WTC11 (cell line): Measurements from ENCODE around the gene PTER. TPM values are rescaled to one million over a fixed set of nuclear protein-coding genes. Genes with fewer than 3 reads are reported as not detected.

ENCODE experiments used
- ATAC-seq: fragments of 200-7000 bp; cut with Tn5 transposase; 2 replicates; pipeline ENCODE4 v1.10.0; 2021; ENCODE audit warnings: mild to moderate bottlenecking, moderate library complexity
- CTCF ChIA-PET: fragments of 300-600 bp; sonication (Branson Sonifier 250); formaldehyde crosslinking; loops from one replicate; lab custom pipeline; 2021; ENCODE audit warnings: antibody characterized with exemption; lab: Charles Lee
- POLR2A ChIA-PET: fragments of 350-600 bp; sonication (Branson Sonifier 250); formaldehyde crosslinking; loops from one replicate; lab custom pipeline; 2021; ENCODE audit warnings: antibody characterized with exemption; lab: Charles Lee
- DNase-seq: peaks from one replicate; pipeline ENCODE4 v3.0.0; 2021; ENCODE audit warnings: low spot score
- H3K27ac Mint-ChIP-seq: 2 replicates; pipeline ENCODE4 v1.8.0; 2021; ENCODE audit warnings: mixed read lengths
- H3K27me3 Mint-ChIP-seq: 2 replicates; pipeline ENCODE4 v1.8.0; 2021; ENCODE audit warnings: low read depth, mild to moderate bottlenecking, moderate library complexity, mixed read lengths
- H3K36me3 Mint-ChIP-seq: 2 replicates; pipeline ENCODE4 v1.8.0; 2021; ENCODE audit warnings: mixed read lengths
- H3K4me1 Mint-ChIP-seq: 2 replicates; pipeline ENCODE4 v1.8.0; 2022; ENCODE audit warnings: mixed read lengths
- H3K4me3 Mint-ChIP-seq: 2 replicates; pipeline ENCODE4 v1.8.0; 2021; ENCODE audit warnings: mild to moderate bottlenecking, moderate library complexity, mixed read lengths
- H3K9me3 Mint-ChIP-seq: 2 replicates; pipeline ENCODE4 v1.8.0; 2021; ENCODE audit warnings: mixed read lengths
- ARID4B ChIP-seq: sonication (generic); formaldehyde crosslinking; IDR thresholded peaks from 2 replicates; pipeline ENCODE4 v1.8.0; 2023; ENCODE audit warnings: missing genetic modification reagents, mild to moderate bottlenecking, borderline replicate concordance
- ESRRA ChIP-seq: sonication (generic); formaldehyde crosslinking; IDR thresholded peaks from 2 replicates; pipeline ENCODE4 v1.8.1; 2022; ENCODE audit warnings: mild to moderate bottlenecking, missing genetic modification reagents, borderline replicate concordance
- FOXJ3 ChIP-seq: sonication (generic); formaldehyde crosslinking; IDR thresholded peaks from 2 replicates; pipeline ENCODE4 v1.9.0; 2021; ENCODE audit warnings: missing genetic modification reagents, mild to moderate bottlenecking, borderline replicate concordance
- GABPB1 ChIP-seq: sonication (generic); formaldehyde crosslinking; IDR thresholded peaks from 2 replicates; pipeline ENCODE4 v1.8.1; 2023; ENCODE audit warnings: mild to moderate bottlenecking, missing genetic modification reagents
- KAT7 ChIP-seq: sonication (generic); formaldehyde crosslinking; IDR thresholded peaks from 2 replicates; pipeline ENCODE4 v1.8.1; 2023; ENCODE audit warnings: missing genetic modification reagents, mild to moderate bottlenecking, borderline replicate concordance
- NFATC4 ChIP-seq: fragments of 250-450 bp; sonication (Bioruptor Pico); IDR thresholded peaks from 2 replicates; pipeline ENCODE4 v1.9.0; 2021; ENCODE audit warnings: mild to moderate bottlenecking
- PREB ChIP-seq: sonication (generic); formaldehyde crosslinking; IDR thresholded peaks from 2 replicates; pipeline ENCODE4 v1.8.1; 2022; ENCODE audit warnings: mild to moderate bottlenecking, missing genetic modification reagents, moderate library complexity, borderline replicate concordance
- PRRX2 ChIP-seq: fragments of 250-450 bp; sonication (Bioruptor Pico); IDR thresholded peaks from 2 replicates; pipeline ENCODE4 v1.8.0; 2021; ENCODE audit warnings: mild to moderate bottlenecking
- RELA ChIP-seq: sonication (generic); formaldehyde crosslinking; IDR thresholded peaks from 2 replicates; pipeline ENCODE4 v1.8.1; 2022; ENCODE audit warnings: missing genetic modification reagents, mild to moderate bottlenecking, borderline replicate concordance
- TEAD1 ChIP-seq: sonication (generic); formaldehyde crosslinking; IDR thresholded peaks from 2 replicates; pipeline ENCODE4 v1.8.0; 2022; ENCODE audit warnings: mild to moderate bottlenecking, missing genetic modification reagents
- ZBTB21 ChIP-seq: sonication (generic); formaldehyde crosslinking; IDR thresholded peaks from 2 replicates; pipeline ENCODE4 v1.8.1; 2023; ENCODE audit warnings: mild to moderate bottlenecking, missing genetic modification reagents, borderline replicate concordance
- ZNF232 ChIP-seq: sonication (generic); formaldehyde crosslinking; IDR thresholded peaks from 2 replicates; pipeline ENCODE4 v1.8.0; 2022; ENCODE audit warnings: mild to moderate bottlenecking, missing genetic modification reagents
- ZNF263 ChIP-seq: sonication (generic); formaldehyde crosslinking; IDR thresholded peaks from 2 replicates; pipeline ENCODE4 v1.8.1; 2022; ENCODE audit warnings: low read depth, mild to moderate bottlenecking, moderate library complexity, missing genetic modification reagents
- ZNF425 ChIP-seq: fragments of 250-450 bp; sonication (Bioruptor Pico); conservative IDR thresholded peaks from 2 replicates; pipeline ENCODE4 v1.9.0; 2021; ENCODE audit warnings: mild to moderate bottlenecking
- ZNF532 ChIP-seq: fragments of 250-450 bp; sonication (Bioruptor Pico); IDR thresholded peaks from 2 replicates; pipeline ENCODE4 v1.9.0; 2021; ENCODE audit warnings: mild to moderate bottlenecking, borderline replicate concordance
- total RNA-seq: library from RNA; stranded (reverse); gene quantifications from 3 replicates; pipeline ENCODE4 v1.2.3, GENCODE V29; 2021
- TF ChIP-seq, protein P1 (sequence below): sonication (generic); formaldehyde crosslinking; IDR thresholded peaks from 2 replicates; pipeline ENCODE4 v1.8.0; 2022; ENCODE audit warnings: mild to moderate bottlenecking, missing genetic modification reagents
- TF ChIP-seq, protein P2 (sequence below): sonication (generic); formaldehyde crosslinking; IDR thresholded peaks from 2 replicates; pipeline ENCODE4 v1.8.1; 2023; ENCODE audit warnings: mild to moderate bottlenecking, missing genetic modification reagents, moderate library complexity

Gene PTER
- total RNA-seq, 1 experiment from 2014 or later = 7.4 TPM

DNA sequence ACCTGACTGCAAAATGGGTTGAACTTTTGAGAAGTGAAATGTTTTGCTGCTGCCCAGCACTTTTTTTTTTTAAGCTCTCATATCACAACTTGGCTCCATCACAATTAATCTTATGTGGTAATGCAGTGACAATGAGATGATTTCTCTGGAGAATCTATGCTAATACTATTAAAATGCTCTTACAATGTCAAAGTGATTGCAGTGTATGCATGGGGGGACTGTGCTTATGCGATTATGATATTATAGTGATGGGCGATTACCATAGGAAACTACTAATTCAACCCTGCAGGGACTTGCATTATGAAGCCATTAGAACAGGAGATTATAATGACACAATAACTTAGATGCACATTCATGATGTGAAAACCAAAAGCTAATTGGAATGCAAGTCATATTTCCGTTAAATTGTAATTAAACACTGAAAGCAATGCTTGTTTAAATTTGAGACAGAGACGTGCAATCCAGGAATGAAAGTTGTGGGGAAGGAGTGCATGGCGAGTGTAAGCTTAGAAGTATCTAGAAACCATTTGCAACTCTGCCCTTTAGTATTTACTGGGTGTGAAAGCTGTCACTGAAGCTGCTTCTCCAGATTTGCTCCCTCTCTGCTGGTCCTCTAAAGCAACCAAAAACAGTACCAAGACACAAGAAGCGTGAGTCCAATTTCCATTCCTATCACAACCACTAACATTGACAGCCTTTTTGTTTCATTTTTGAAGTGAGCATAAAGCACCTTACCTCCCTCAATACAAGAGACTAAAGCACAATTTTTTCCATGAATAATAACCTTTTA lies 21.6 kb downstream of the PTER start (continued):
- TF ChIP-seq PREB (CRISPR knock-in tag) (no peak), ESRRA (no peak), ZNF232 (CRISPR knock-in tag) (no peak)

DNA sequence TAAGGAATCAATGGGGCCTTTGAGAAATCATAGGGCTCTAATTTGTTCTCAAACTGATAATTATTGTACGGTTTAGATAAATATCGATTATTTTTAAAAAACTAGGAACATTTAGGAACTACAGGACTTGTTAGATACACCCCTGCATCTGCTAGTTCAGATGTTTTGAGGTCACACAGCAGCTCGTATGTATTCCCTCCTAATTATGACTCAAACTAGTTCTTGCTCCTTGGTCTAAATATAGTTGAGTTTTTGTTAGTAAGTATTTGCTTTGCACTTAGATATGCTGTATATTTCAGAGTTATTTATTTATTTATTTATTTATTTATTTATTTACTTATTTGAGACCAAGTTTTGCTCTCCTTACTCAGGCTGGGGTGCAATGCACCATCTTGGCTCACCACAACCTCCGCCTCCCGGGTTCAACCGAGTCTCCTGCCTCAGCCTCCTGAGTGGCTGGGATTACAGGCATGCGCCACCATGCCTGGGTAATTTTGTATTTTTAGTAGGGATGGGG lies 22.7 kb downstream of the PTER start:
- DNase-seq (no peak), ATAC-seq (no peak)
- Mint-ChIP-seq H3K9me3 (peaks cover 1% of the 10 kb centered on the region), H3K4me1 (no peaks in the 10 kb centered on the region), H3K27ac (no peak overlapping the region), H3K36me3 (peaks cover 1% of the 10 kb centered on the region; the same call in 1 of the 2 replicates), H3K27me3 (no peaks in the 10 kb centered on the region), H3K4me3 (no peak overlapping the region)
- CTCF ChIA-PET = no interaction called here
- POLR2A ChIA-PET = no interaction called here
- TF ChIP-seq ZNF532 (no peak), RELA (CRISPR knock-in tag) (no peak), PRRX2 (CRISPR knock-in tag) (no peak), ZNF263 (CRISPR knock-in tag) (no peak), ARID4B (CRISPR knock-in tag) (no peak), FOXJ3 (no peak), KAT7 (CRISPR knock-in tag) (no peak), NFATC4 (CRISPR knock-in tag) (no peak), TEAD1 (CRISPR knock-in tag) (no peak), ZNF425 (no peak), ZBTB21 (CRISPR knock-in tag) (no peak), GABPB1 (CRISPR knock-in tag) (no peak)
- TF ChIP-seq, protein P1, sequence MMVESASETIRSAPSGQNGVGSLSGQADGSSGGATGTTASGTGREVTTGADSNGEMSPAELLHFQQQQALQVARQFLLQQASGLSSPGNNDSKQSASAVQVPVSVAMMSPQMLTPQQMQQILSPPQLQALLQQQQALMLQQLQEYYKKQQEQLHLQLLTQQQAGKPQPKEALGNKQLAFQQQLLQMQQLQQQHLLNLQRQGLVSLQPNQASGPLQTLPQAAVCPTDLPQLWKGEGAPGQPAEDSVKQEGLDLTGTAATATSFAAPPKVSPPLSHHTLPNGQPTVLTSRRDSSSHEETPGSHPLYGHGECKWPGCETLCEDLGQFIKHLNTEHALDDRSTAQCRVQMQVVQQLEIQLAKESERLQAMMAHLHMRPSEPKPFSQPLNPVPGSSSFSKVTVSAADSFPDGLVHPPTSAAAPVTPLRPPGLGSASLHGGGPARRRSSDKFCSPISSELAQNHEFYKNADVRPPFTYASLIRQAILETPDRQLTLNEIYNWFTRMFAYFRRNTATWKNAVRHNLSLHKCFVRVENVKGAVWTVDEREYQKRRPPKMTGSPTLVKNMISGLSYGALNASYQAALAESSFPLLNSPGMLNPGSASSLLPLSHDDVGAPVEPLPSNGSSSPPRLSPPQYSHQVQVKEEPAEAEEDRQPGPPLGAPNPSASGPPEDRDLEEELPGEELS (CRISPR knock-in tag) = no peak
- TF ChIP-seq, protein P2, sequence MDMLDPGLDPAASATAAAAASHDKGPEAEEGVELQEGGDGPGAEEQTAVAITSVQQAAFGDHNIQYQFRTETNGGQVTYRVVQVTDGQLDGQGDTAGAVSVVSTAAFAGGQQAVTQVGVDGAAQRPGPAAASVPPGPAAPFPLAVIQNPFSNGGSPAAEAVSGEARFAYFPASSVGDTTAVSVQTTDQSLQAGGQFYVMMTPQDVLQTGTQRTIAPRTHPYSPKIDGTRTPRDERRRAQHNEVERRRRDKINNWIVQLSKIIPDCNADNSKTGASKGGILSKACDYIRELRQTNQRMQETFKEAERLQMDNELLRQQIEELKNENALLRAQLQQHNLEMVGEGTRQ (CRISPR knock-in tag) = no peak
